DOHH2 (cell line): ENCODE data around the gene UBE2H.

Source experiments
- H3F3A ChIP-seq: fragments of 200-600 bp; sonication (generic), shearing (Covaris generic); 2 replicates; pipeline ENCODE4 v1.6.0; 2016; ENCODE audit warnings: antibody characterized with exemption, mild to moderate bottlenecking; ENCODE audit not compliant: control insufficient read depth, insufficient read depth
- H3K27ac ChIP-seq: fragments of 200-600 bp; sonication (generic); 2 replicates; pipeline ENCODE4 v1.5.1; 2014; ENCODE audit warnings: low read depth, mild to moderate bottlenecking, low read length, moderate library complexity
- H3K27me3 ChIP-seq: fragments of 200-600 bp; sonication (generic); 2 replicates; pipeline ENCODE4 v1.6.1; 2014; ENCODE audit warnings: mild to moderate bottlenecking, low read length, mixed read lengths; ENCODE audit not compliant: control insufficient read depth
- H3K36me3 ChIP-seq: fragments of 200-600 bp; sonication (generic); 2 replicates; pipeline ENCODE4 v1.6.1; 2014; ENCODE audit warnings: mild to moderate bottlenecking, low read length, moderate library complexity, mixed read lengths; ENCODE audit not compliant: control insufficient read depth
- H3K4me1 ChIP-seq: fragments of 200-600 bp; sonication (generic); 2 replicates; pipeline ENCODE4 v1.6.1; 2014; ENCODE audit warnings: mild to moderate bottlenecking, low read length, mixed read lengths; ENCODE audit not compliant: control insufficient read depth
- H3K4me2 ChIP-seq: fragments of 200-600 bp; sonication (generic); 2 replicates; pipeline ENCODE4 v1.6.0; 2014; ENCODE audit warnings: mild to moderate bottlenecking, low read length, moderate library complexity
- H3K4me3 ChIP-seq: fragments of 200-600 bp; sonication (generic); 2 replicates; pipeline ENCODE4 v1.5.1; 2014; ENCODE audit warnings: mild to moderate bottlenecking, low read length, mixed read lengths
- H3K79me2 ChIP-seq: fragments of 200-600 bp; sonication (generic); 2 replicates; pipeline ENCODE4 v1.6.1; 2014; ENCODE audit warnings: mild to moderate bottlenecking, low read length, mixed read lengths; ENCODE audit not compliant: control insufficient read depth
- H3K9me2 ChIP-seq: fragments of 200-600 bp; sonication (generic); replicated peaks from 2 replicates; pipeline ENCODE4 v1.6.1; 2014; ENCODE audit warnings: mild to moderate bottlenecking, low read length, mixed read lengths; ENCODE audit not compliant: control insufficient read depth
- H3K9me3 ChIP-seq: fragments of 200-600 bp; sonication (generic); 2 replicates; pipeline ENCODE4 v1.6.1; 2014; ENCODE audit warnings: antibody characterized with exemption, low read length, mixed read lengths; ENCODE audit not compliant: control insufficient read depth, insufficient read depth
- H4K20me1 ChIP-seq: fragments of 200-600 bp; sonication (generic); 2 replicates; pipeline ENCODE4 v1.6.0; 2014; ENCODE audit warnings: low read depth, mild to moderate bottlenecking, antibody characterized with exemption, low read length, moderate library complexity; ENCODE audit not compliant: control insufficient read depth, insufficient read depth
- CTCF ChIP-seq: fragments of 200-600 bp; sonication (generic); IDR thresholded peaks from one replicate; pipeline ENCODE4 v1.5.1; 2014; ENCODE audit warnings: antibody characterized with exemption, mild to moderate bottlenecking, low read depth, low read length; ENCODE audit not compliant: poor library complexity, severe bottlenecking
- EZH2phosphoT487 ChIP-seq: fragments of 200-600 bp; sonication (generic); IDR thresholded peaks from 2 replicates; pipeline ENCODE4 v1.6.1; 2017; ENCODE audit warnings: borderline replicate concordance, mild to moderate bottlenecking, antibody characterized with exemption, low read length, moderate library complexity, mixed read lengths

The UBE2H gene

GRCh38 chr7:129857313-129857712 is 95.4 kb downstream of the UBE2H start:
- H4K20me1 ChIP-seq, result peaks cover 11% of the 10 kb centered on the region; the same call in 1 of the 2 replicates

GRCh38 chr7:129855935-129856717 is 96.6 kb downstream of the UBE2H start:
- no peak overlapping the region for H3K4me2 ChIP-seq
- H3K9me3 ChIP-seq, result no peaks in the 10 kb centered on the region
- H3K9me2 ChIP-seq, result no peaks in the 10 kb centered on the region
- H4K20me1 ChIP-seq, result peaks cover 11% of the 10 kb centered on the region; the same call in 1 of the 2 replicates
- 0 out of 2 replicates have a peak, but pooled peaks cover 5% of the 10 kb centered on the region for H3F3A ChIP-seq
- H3K4me1 ChIP-seq, result peaks cover 25% of the 10 kb centered on the region
- TF ChIP-seq EZH2phosphoT487 (no peak), CTCF (no peak)
- H3K79me2 ChIP-seq, result no peaks in the 10 kb centered on the region
- no peak overlapping the region for H3K27ac ChIP-seq
- no peaks in the 10 kb centered on the region; the same call in 1 of the 2 replicates for H3K36me3 ChIP-seq
- no peaks in the 10 kb centered on the region for H3K27me3 ChIP-seq
- no peak overlapping the region for H3K4me3 ChIP-seq

More at GRCh38 chr7:129857313-129857712, 95.4 kb downstream of the UBE2H start:
- no peak overlapping the region for H3K4me2 ChIP-seq
- H3K36me3 ChIP-seq, result no peaks in the 10 kb centered on the region; the same call in 1 of the 2 replicates
- peaks cover 25% of the 10 kb centered on the region for H3K4me1 ChIP-seq
- H3F3A ChIP-seq, result 0 out of 2 replicates have a peak, but pooled peaks cover 5% of the 10 kb centered on the region
- H3K9me2 ChIP-seq, result no peaks in the 10 kb centered on the region
- H3K4me3 ChIP-seq, result no peak overlapping the region
- H3K79me2 ChIP-seq, result no peaks in the 10 kb centered on the region
- H3K27ac ChIP-seq, result no peak overlapping the region
- TF ChIP-seq CTCF, result no peak
- H3K27me3 ChIP-seq, result no peaks in the 10 kb centered on the region
- H3K9me3 ChIP-seq, result no peaks in the 10 kb centered on the region

- no peaks in the 10 kb centered on the region; the same call in 1 of the 2 replicates for H3K36me3 ChIP-seq
- peaks cover 11% of the 10 kb centered on the region; the same call in 1 of the 2 replicates for H4K20me1 ChIP-seq
- no peaks in the 10 kb centered on the region for H3K27me3 ChIP-seq
- no peak overlapping the region for H3K4me2 ChIP-seq
- no peaks in the 10 kb centered on the region for H3K9me3 ChIP-seq
- TF ChIP-seq CTCF (no peak), EZH2phosphoT487 (no peak)
- H3K4me3 ChIP-seq, result no peak overlapping the region
- no peaks in the 10 kb centered on the region for H3K9me2 ChIP-seq
- no peaks in the 10 kb centered on the region for H3K79me2 ChIP-seq
- peaks cover 20% of the 10 kb centered on the region for H3K4me1 ChIP-seq
- no peak overlapping the region for H3K27ac ChIP-seq
- 0 out of 2 replicates have a peak, but pooled peaks cover 5% of the 10 kb centered on the region for H3F3A ChIP-seq
Observed at GRCh38 chr7:129855234-129855673, 97.5 kb downstream of the UBE2H start.
